ELR (cell line): Measurements from ENCODE around the gene AARS1.
"Not testable (repeated sequence)": the region's sequence is repeated elsewhere in the genome, so short reads cannot be mapped to it uniquely, and the experiment has no call there.

ENCODE experiments used
- DNase-seq: peaks from one replicate; pipeline ENCODE4 v3.0.0-alpha.2; 2015; ENCODE audit warnings: low read depth

Gene AARS1

GRCh38 chr16:70271696-70272095, 17.6 kb downstream of the AARS1 start:
- no peak for DNase-seq

DNA sequence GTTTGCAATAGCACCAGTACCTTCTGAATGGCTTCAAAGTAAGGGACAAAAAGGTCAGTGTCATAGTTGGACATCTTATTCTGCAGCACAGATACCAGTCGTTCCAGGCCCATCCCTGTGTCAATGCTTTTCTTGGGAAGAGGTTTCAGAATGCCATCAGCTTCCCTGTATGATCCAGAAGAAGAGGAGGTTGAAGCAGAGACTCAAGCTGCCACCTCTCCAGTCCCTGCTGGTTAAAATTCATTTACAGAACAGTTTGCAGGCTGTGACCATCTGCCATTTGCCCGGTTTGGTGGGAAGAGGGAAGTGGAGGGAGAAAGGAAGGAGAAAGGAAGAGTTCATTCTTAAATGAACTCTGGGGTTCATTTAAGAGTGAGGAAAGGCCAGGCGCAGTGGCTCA, 19.1 kb downstream of the AARS1 start:
- DNase-seq, result no peak

DNA sequence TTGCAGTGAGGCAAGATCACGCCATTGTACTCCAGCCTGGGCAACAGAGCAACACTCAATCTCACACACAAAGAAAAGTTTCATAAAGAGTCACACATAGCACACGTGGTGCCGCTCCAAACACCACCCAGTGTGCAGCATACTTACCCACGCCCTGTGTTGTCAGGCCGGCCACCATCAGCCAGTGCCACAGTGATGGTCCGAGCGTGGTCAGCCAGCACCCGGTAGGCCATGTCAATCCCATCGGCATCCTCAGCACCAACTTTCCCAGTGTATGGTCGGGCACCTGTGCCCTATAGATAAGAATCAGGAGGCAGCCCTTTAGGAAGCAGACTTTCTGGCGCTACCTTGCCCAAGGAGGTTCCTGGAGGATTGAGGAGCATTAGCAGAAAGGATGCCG, 19.8 kb downstream of the AARS1 start:
- no peak for DNase-seq

GRCh38 chr16:70267922-70268321, 21.4 kb downstream of the AARS1 start:
- not testable (repeated sequence) for DNase-seq

DNA sequence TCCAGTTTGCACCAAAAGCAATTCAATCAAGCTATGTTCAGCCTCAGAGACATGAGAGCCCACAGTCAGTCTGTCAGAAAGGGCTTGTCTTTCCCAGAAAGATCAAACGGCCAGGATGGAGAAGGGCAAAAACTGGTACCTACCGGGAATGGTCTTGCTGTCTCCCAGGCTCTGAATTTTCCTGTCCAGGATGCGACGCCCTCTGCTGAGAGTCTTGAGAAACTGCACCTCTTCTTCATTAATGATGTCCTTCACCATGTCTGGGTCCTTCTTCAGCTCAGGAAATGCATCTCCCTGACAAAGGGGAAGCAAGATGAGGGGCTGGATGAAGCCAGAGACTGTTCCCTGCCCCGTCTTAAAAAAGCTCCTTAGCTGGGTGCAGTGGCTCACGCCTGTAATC, 21.8 kb downstream of the AARS1 start:
- DNase-seq, result peak; percentile 75

GRCh38 chr16:70259903-70260302, 29.4 kb downstream of the AARS1 start:
- not testable (repeated sequence) for DNase-seq

GRCh38 chr16:70258946-70259345, 30.4 kb downstream of the AARS1 start:
- no peak for DNase-seq

GRCh38 chr16:70258065-70258464, 31.2 kb downstream of the AARS1 start:
- no peak for DNase-seq

- no peak for DNase-seq
Observed at GRCh38 chr16:70257391-70257790, 31.9 kb downstream of the AARS1 start.

DNA sequence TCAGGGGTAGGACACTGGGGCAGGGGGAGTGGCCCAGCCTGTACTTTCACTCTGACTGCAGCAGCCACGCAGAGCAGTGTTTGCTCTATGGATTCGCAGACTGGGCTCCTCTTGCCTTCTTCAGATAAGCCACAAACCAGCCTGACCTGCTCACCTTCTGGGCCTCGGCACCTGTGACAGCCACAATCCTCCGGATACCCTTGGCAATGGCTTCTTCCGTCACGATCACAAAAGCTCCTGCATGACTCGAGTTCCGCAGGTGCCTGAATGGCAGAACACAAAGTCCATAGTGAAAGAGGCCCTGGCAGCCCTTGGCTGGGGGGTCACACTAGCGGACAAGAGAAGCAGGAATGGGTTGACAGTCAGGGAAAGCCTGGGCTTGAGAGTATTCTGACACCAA, 33.7 kb downstream of the AARS1 start:
- no peak for DNase-seq

DNA sequence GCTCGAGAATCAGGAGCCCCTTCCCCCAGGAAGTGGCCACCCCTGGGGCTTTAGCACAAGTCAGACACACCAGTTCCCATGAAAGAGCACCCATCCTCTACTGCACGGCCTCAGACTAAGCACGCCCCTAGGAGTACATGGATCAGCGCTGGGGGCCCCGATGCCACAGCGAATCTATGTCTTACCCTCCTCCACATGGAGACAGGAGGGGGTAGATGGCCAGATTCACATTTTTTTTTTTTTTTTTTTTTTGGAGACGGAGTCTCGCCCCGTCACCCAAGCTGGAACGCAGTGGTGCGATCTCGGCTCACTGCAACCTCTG, 34.4 kb downstream of the AARS1 start:
- DNase-seq, result no peak

DNA sequence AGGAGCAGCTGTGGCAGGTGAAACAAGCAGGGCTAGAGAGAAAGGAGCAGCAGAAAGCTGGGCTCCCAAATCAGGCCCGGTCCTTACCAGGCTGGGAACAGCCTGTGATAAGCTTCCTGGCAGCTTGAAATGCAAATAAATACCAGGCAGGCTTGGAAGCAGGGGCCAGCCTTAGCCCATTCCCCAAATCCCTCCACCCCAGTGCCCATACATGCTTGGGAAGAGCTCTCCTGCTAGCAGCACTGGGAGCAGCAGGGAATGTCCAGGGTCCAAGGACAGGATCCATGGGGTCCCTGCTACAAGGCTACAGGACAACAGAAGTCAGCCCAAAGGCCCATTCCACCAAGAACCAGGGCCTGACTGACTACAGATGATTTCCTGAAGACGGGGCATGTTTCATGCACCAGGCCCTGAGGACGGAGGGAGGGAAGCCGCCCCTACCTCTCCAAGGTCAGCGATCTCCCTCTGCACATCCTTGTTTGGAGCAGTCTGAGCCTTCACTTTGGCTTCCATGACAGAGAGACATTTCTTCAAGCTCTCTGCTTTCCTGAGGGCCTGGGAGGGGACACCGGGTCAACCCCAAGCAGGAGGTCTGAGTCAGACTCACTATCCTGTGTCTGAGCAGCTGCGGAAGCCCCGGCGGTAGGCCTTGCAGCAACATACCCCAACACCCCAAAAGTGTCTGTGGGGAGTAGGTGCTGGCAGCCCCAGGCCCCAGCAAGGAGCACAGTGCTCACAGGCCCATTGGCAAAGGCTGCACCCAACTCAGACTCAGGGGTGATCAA, 34.9 kb downstream of the AARS1 start:
- peak; percentile 13 for DNase-seq

- DNase-seq, result peak; percentile 70
Observed at GRCh38 chr16:70253291-70254106, 35.8 kb downstream of the AARS1 start.

GRCh38 chr16:70252355-70252988, 36.8 kb downstream of the AARS1 start:
- peak; percentile 45 for DNase-seq

DNA sequence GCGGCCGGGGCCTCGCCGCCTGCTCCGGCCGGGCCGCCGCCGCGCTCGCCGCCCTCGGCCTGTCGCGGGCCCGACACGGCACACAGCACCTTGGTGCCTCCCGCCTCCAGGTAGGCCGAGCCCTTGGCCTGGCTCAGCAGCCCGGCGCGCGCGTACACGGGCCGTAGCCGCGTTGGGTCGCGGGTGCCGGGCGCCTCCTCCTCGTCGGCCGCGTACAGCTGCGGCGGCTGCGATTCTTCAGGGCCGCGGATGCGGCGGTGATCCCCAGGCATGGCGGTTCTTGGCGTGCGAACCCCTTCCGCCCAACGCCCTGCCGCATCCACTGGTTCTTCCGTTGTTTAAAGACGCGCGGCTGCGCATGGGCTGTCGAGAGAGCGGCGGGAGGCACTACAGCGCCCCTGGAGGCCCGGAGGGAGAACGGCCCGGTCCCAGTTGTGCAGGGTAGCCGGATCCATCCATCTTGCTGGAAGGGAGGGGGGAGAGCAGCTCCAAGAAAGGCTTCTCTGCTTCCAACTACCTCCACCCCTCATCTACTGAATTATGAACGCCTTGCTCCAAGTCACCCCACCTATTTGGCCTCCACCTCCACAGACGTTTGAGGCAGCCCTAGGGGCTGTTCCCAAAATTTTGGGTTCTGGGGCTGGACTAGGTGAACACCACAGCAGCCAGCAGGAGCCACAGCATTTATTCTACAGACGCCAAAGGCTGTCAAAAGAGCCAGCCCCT, 37.5 kb downstream of the AARS1 start, which contains the start of gene EXOSC6:
TSS of gene EXOSC6 (minus strand) at position 312 of the 726 bp plus-strand sequence. CDS start at position 272, 40 bp downstream.
- DNase-seq, result peak; percentile 97

DNA sequence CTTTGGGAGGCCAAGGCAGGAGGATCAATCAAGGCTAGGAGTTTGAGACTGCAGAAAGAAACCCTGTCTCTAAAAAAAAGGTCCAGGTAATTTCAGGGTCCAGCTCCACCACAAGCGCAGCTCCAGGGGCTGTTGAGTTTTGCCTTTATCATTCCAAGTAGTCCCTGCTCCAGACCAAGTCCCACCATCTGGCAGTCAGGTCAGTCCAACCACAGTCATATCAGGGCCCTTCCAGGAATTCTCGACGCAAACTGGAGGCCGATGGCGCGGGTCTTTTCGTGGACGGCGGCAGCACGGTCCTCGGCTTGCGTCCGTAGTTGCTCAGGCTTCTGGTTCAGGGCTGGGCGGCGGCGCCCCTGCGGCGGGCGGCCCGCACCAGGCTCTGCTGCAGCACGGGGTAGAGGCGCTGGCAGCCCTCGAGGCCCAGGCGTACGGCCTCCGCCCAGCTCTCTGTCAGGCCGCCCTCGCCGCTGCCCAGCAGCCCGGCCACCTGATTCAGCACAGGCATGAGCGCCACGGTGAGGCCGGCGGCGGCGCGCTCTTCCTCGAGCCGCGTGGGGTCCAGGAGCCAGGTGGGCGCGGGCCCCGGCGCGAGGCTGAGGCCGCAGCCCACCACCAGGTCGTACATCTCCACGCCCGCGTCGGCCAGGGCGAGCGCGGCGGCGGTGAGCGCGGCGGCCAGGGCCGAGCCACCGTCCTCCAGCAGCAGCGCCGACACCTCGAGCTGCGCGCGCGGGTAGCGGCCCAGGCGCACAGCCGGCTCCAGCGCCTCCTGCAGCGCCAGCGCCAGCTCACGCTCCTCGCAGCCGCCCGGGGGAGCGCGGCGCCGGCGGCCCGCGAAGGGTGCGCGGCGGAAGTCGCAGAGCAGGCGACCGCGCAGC, 38.3 kb downstream of the AARS1 start:
- DNase-seq, result peak; percentile 64

GRCh38 chr16:70249697-70250096, 39.6 kb downstream of the AARS1 start:
- not testable (repeated sequence) for DNase-seq

GRCh38 chr16:70238773-70239172, 50.5 kb downstream of the AARS1 start:
- not testable (repeated sequence) for DNase-seq

DNA sequence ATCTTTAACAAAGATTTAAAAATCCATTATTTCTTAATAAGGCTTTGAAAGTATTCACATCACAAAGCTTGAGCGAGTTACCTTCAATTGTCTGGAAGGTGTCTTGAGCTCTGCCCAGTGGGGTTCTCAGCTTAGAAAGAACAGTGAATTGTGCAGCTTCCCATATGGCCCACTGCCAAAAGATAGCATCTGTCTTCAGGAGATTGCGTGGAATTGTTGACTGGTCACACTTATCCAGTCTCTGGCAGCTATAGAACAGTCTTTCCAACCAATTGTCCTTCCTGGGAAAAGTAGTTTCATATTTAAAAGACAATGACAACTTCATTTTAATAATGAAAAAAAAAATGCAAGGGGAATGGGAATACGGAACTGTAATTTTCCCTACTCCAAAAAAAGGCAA, 57.5 kb downstream of the AARS1 start:
- DNase-seq, result not testable (repeated sequence)

- DNase-seq, result not testable (repeated sequence)
Observed at GRCh38 chr16:70226024-70226423, 63.3 kb downstream of the AARS1 start.

DNA sequence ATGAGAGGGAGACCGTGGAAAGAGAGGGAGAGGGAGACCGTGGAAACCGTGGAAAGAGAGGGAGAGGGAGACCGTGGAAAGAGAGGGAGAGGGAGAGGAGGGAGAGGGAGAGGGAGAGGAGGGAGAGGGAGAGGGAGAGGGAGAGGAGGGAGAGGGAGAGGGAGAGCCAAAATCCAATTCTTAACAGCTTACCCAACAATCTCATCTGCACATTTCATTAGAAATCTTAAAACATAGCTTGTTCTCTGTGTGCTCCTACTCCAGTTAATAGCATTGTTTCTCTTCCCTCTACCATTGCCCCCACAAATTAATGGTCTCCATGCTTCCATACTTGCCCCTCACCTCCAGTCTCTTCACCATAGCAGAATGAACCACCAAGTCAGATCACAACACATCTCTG, 63.9 kb downstream of the AARS1 start:
- not testable (repeated sequence) for DNase-seq
